Kidney tubule cell (primary cell): ENCODE measurements around the gene CDHR5.
A peak's percentile ranks its signal among the peaks of the same experiment; 100 is the strongest.

Experiments
- DNase-seq: peaks from one replicate; pipeline ENCODE4 v3.0.0-alpha.2; 2018; ENCODE audit warnings: low spot score

CDHR5 gene

GRCh38 chr11:623349-623869 lies 1.3 kb downstream of the CDHR5 start:
- DNase-seq, result no peak

- no peak for DNase-seq
These were observed 2.9 kb downstream of the CDHR5 start for GRCh38 chr11:621838-622237.

GRCh38 chr11:620935-621814 lies 3.6 kb downstream of the CDHR5 start:
- DNase-seq, result no peak

GRCh38 chr11:620201-620600 lies 4.6 kb downstream of the CDHR5 start:
- DNase-seq, result no peak

- DNase-seq, result no peak
These were observed 5.1 kb downstream of the CDHR5 start for GRCh38 chr11:619628-620050.

- no peak for DNase-seq
These were observed 5.7 kb downstream of the CDHR5 start for GRCh38 chr11:618856-619627.

GRCh38 chr11:617912-618682 lies 6.7 kb downstream of the CDHR5 start:
- DNase-seq, result no peak

- DNase-seq, result no peak
These were observed 7.4 kb downstream of the CDHR5 start for GRCh38 chr11:617199-617911.

GRCh38 chr11:616320-617198 lies 8.2 kb downstream of the CDHR5 start:
- no peak for DNase-seq

GRCh38 chr11:615504-616319 lies 9.0 kb downstream of the CDHR5 start, which contains the start of gene IRF7:
TSS of gene IRF7 (minus strand) at chr11:615950. CDS start at chr11:615364, 586 bp downstream.
- peak; percentile 93 for DNase-seq

GRCh38 chr11:614623-615503 lies 9.9 kb downstream of the CDHR5 start:
- peak; percentile 34 for DNase-seq

GRCh38 chr11:614021-614622 lies 10.6 kb downstream of the CDHR5 start:
- no peak for DNase-seq

- DNase-seq, result peak; percentile 64
These were observed 11.3 kb downstream of the CDHR5 start for GRCh38 chr11:613369-613968.

- DNase-seq, result no peak
These were observed 11.8 kb downstream of the CDHR5 start for GRCh38 chr11:612961-613300.

GRCh38 chr11:612201-612960 lies 12.4 kb downstream of the CDHR5 start:
- peak; percentile 46 for DNase-seq

GRCh38 chr11:611001-611996 lies 13.5 kb downstream of the CDHR5 start:
- no peak for DNase-seq
